HepG2 (cell line): ENCODE results near the gene IL1A. TPM values are rescaled to one million over a fixed set of nuclear protein-coding genes. Genes with fewer than 3 reads are reported as not detected.

Experiments used
- EP300 ChIP-seq, 3 experiments: sonication (generic) in 1 of 3; formaldehyde crosslinking in 1 of 3; IDR thresholded peaks; 2 replicates each; pipeline versions ENCODE4 v1.5.1 to v1.6.1; 2011 to 2020; ENCODE audit warnings: low read depth in 2 of 3, low read length in 2 of 3, borderline replicate concordance in 1 of 3, improper control_type of control experiment in 1 of 3, mild to moderate bottlenecking in 1 of 3, missing genetic modification reagents in 1 of 3, moderate library complexity in 1 of 3
- ETV5 ChIP-seq: IDR thresholded peaks from 2 replicates; pipeline ENCODE4 v1.6.1; 2018; ENCODE audit warnings: missing biosample characterization, missing genetic modification reagents, inconsistent platforms, borderline replicate concordance
- HBP1 ChIP-seq: IDR thresholded peaks from 2 replicates; pipeline ENCODE4 v1.6.1; 2016; ENCODE audit warnings: low read depth, control low read depth
- HMG20A ChIP-seq: IDR thresholded peaks from 2 replicates; pipeline ENCODE4 v1.6.1; 2016; ENCODE audit warnings: borderline replicate concordance
- HOXA5 ChIP-seq: sonication (generic); formaldehyde crosslinking; IDR thresholded peaks from 2 replicates; pipeline ENCODE4 v1.4.0; 2020; ENCODE audit warnings: missing genetic modification reagents
- IKZF1 ChIP-seq: fragments of 450-650 bp; IDR thresholded peaks from 2 replicates; pipeline ENCODE4 v1.7.1; 2016
- ISL2 ChIP-seq: sonication (generic); formaldehyde crosslinking; IDR thresholded peaks from 2 replicates; pipeline ENCODE4 v1.5.0; 2020; ENCODE audit warnings: missing genetic modification reagents
- JUN ChIP-seq: sonication (generic); formaldehyde crosslinking; IDR thresholded peaks from 2 replicates; pipeline ENCODE4 v1.4.0; 2020; ENCODE audit warnings: mild to moderate bottlenecking, missing genetic modification reagents
- KDM1A ChIP-seq: IDR thresholded peaks from 2 replicates; pipeline ENCODE4 v1.6.1; 2016; ENCODE audit warnings: missing compliant biosample characterization
- KDM2A ChIP-seq: sonication (generic); formaldehyde crosslinking; IDR thresholded peaks from 2 replicates; pipeline ENCODE4 v1.4.0; 2020; ENCODE audit warnings: low read depth, missing genetic modification reagents, borderline replicate concordance
- KLF6 ChIP-seq: IDR thresholded peaks from 2 replicates; pipeline ENCODE4 v1.8.0; 2016; ENCODE audit warnings: missing biosample characterization, missing genetic modification reagents
- LCORL ChIP-seq, 2 experiments: fragments of 450-650 bp in 1 of 2; sonication (generic) in 1 of 2; formaldehyde crosslinking in 1 of 2; IDR thresholded peaks; 2 replicates each; pipeline versions ENCODE4 v1.5.0 to v1.6.1; 2017 to 2020; ENCODE audit warnings: antibody characterized with exemption in 1 of 2, missing genetic modification reagents in 1 of 2
- MAF1 ChIP-seq: sonication (generic); formaldehyde crosslinking; IDR thresholded peaks from 2 replicates; pipeline ENCODE4 v1.5.0; 2020; ENCODE audit warnings: missing genetic modification reagents, borderline replicate concordance
- MXD3 ChIP-seq: IDR thresholded peaks from 2 replicates; pipeline ENCODE4 v1.6.1; 2016; ENCODE audit warnings: mild to moderate bottlenecking, missing biosample characterization, missing genetic modification reagents
- RARA ChIP-seq: IDR thresholded peaks from 2 replicates; pipeline ENCODE4 v1.6.1; 2016; ENCODE audit warnings: missing genetic modification reagents, missing compliant biosample characterization
- RFXAP ChIP-seq: sonication (generic); formaldehyde crosslinking; IDR thresholded peaks from 2 replicates; pipeline ENCODE4 v1.4.0; 2020; ENCODE audit warnings: missing genetic modification reagents, borderline replicate concordance
- TAF15 ChIP-seq: fragments of 200-400 bp; formaldehyde crosslinking; IDR thresholded peaks from one replicate; pipeline ENCODE4 v1.6.1; 2018; ENCODE audit warnings: mild to moderate bottlenecking, low read depth, low read length; ENCODE audit not compliant: poor library complexity, severe bottlenecking
- ZBTB43 ChIP-seq: sonication (generic); formaldehyde crosslinking; conservative IDR thresholded peaks from 2 replicates; pipeline ENCODE4 v1.4.0; 2020; ENCODE audit warnings: missing genetic modification reagents
- ZNF761 ChIP-seq: sonication (generic); formaldehyde crosslinking; conservative IDR thresholded peaks from 2 replicates; pipeline ENCODE4 v1.4.0; 2020; ENCODE audit warnings: mild to moderate bottlenecking, missing genetic modification reagents
- polyA plus RNA-seq, 8 experiments: library from polyadenylated mRNA; depleted of rRNA in 3 of 8; stranded (reverse) in 7 of 8; unstranded in 1 of 8; fragments of >200 nt; fragmentation: Illumina TruSeq in 4 of 8; extraction: Trizol in 4 of 8; gene quantifications; 2 replicates each; pipeline versions ENCODE4 v1.2.1 to v1.2.3, GENCODE V29; 2011 to 2016; ENCODE audit warnings: low read depth in 4 of 8, missing spikeins in 1 of 8, mixed read lengths in 1 of 8; ENCODE audit not compliant: insufficient read depth in 1 of 8
- total RNA-seq, 5 experiments: library from RNA; depleted of rRNA; stranded (reverse); fragments of >200 nt; fragmentation: Illumina TruSeq; extraction: Trizol; gene quantifications; 2 replicates each; pipeline ENCODE4 v1.2.3, GENCODE V29; 2016; ENCODE audit warnings: low read depth in 1 of 5
- TF ChIP-seq, protein P1 (sequence below): IDR thresholded peaks from 2 replicates; pipeline ENCODE4 v1.6.1; 2016; ENCODE audit warnings: low read depth
- TF ChIP-seq, protein P2 (sequence below): sonication (generic); formaldehyde crosslinking; IDR thresholded peaks from 2 replicates; pipeline ENCODE4 v1.8.1; 2023; ENCODE audit warnings: mild to moderate bottlenecking, missing genetic modification reagents, borderline replicate concordance
- TF ChIP-seq, protein P3 (sequence below): sonication (generic); formaldehyde crosslinking; IDR thresholded peaks from 2 replicates; pipeline ENCODE4 v1.5.1; 2020; ENCODE audit warnings: missing genetic modification reagents, mild to moderate bottlenecking, borderline replicate concordance

Gene IL1A
- total and polyA plus RNA-seq, 2 of the 13 experiments (the other 11 are each of a cell fraction or from before 2014, with no cell fraction given): not detected

- TF ChIP-seq MXD3 (0 out of 2 replicates have a peak, but pooled peaks have one; percentile 10), ZBTB43 (CRISPR knock-in tag) (no peak), ETV5 (CRISPR knock-in tag) (0 out of 2 replicates have a peak, but pooled peaks have one; percentile 31), HOXA5 (CRISPR knock-in tag) (no peak), HMG20A (no peak), EP300 (IDR thresholded peaks at IDR 0.05; ENCODE audit: low read depth in 2 of 2, low read length in 2 of 2) (peak in 1 of 2 experiments; percentile 32; a peak in 1 of 4 replicates), EP300 (CRISPR knock-in tag; IDR thresholded peaks at IDR 0.05; ENCODE audit: borderline replicate concordance) (peak; percentile 68; the same call in 1 of the 2 replicates), KDM2A (CRISPR knock-in tag) (no peak), MAF1 (CRISPR knock-in tag) (no peak), ISL2 (no peak), LCORL (IDR thresholded peaks at IDR 0.05) (no peak), LCORL (CRISPR knock-in tag; IDR thresholded peaks at IDR 0.05) (peak; percentile 32; the same call in 1 of the 2 replicates), ZNF761 (CRISPR knock-in tag) (no peak), JUN (CRISPR knock-in tag) (peak; percentile 9; the same call in 1 of the 2 replicates), RARA (CRISPR knock-in tag) (peak; percentile 45; the same call in 1 of the 2 replicates), KDM1A (no peak), IKZF1 (no peak), KLF6 (no peak), TAF15 (no peak), RFXAP (CRISPR knock-in tag) (no peak), HBP1 (no peak)
- TF ChIP-seq, protein P1, sequence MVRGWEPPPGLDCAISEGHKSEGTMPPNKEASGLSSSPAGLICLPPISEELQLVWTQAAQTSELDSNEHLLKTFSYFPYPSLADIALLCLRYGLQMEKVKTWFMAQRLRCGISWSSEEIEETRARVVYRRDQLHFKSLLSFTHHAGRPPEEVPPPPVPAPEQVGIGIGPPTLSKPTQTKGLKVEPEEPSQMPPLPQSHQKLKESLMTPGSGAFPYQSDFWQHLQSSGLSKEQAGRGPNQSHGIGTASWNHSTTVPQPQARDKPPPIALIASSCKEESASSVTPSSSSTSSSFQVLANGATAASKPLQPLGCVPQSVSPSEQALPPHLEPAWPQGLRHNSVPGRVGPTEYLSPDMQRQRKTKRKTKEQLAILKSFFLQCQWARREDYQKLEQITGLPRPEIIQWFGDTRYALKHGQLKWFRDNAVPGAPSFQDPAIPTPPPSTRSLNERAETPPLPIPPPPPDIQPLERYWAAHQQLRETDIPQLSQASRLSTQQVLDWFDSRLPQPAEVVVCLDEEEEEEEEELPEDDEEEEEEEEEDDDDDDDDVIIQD: no peak
- TF ChIP-seq, protein P2, sequence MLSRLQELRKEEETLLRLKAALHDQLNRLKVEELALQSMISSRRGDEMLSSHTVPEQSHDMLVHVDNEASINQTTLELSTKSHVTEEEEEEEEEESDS (CRISPR knock-in tag): no peak
- TF ChIP-seq, protein P3, sequence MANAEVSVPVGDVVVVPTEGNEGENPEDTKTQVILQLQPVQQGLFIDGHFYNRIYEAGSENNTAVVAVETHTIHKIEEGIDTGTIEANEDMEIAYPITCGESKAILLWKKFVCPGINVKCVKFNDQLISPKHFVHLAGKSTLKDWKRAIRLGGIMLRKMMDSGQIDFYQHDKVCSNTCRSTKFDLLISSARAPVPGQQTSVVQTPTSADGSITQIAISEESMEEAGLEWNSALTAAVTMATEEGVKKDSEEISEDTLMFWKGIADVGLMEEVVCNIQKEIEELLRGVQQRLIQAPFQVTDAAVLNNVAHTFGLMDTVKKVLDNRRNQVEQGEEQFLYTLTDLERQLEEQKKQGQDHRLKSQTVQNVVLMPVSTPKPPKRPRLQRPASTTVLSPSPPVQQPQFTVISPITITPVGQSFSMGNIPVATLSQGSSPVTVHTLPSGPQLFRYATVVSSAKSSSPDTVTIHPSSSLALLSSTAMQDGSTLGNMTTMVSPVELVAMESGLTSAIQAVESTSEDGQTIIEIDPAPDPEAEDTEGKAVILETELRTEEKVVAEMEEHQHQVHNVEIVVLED (CRISPR knock-in tag): no peak
Observed at GRCh38 chr2:112725545-112726457, 58.5 kb downstream of the IL1A start (continued).
